H9 (cell line): ENCODE data around the gene RARS1. TPM values are rescaled to one million over a fixed set of nuclear protein-coding genes. Genes with fewer than 3 reads are reported as not detected.

ENCODE experiments used
- DNase-seq: peaks from one replicate; pipeline ENCODE4 v3.0.0-alpha.2; 2017
- H2AFZ ChIP-seq: one replicate; pipeline ENCODE4 v1.6.1; 2013; ENCODE audit warnings: mild to moderate bottlenecking, low read length, control low read depth, moderate library complexity
- H2AK5ac ChIP-seq: 2 replicates; pipeline ENCODE4 v1.6.1; 2013; ENCODE audit warnings: low read length, control low read depth, mixed read lengths; ENCODE audit not compliant: insufficient read length
- H2BK120ac ChIP-seq: one replicate; pipeline ENCODE4 v1.6.1; 2013; ENCODE audit warnings: low read depth, mild to moderate bottlenecking, low read length, control low read depth, inconsistent platforms; ENCODE audit not compliant: poor library complexity, severe bottlenecking
- H2BK12ac ChIP-seq: 2 replicates; pipeline ENCODE4 v1.6.1; 2013; ENCODE audit warnings: low read length, control low read depth, mixed read lengths, low read depth; ENCODE audit not compliant: insufficient read length
- H2BK15ac ChIP-seq: 2 replicates; pipeline ENCODE4 v1.6.1; 2013; ENCODE audit warnings: low read depth, low read length, control low read depth
- H2BK20ac ChIP-seq: one replicate; pipeline ENCODE4 v1.6.1; 2013; ENCODE audit warnings: low read depth, mild to moderate bottlenecking, low read length, control low read depth, inconsistent platforms; ENCODE audit not compliant: poor library complexity, severe bottlenecking
- H2BK5ac ChIP-seq: 2 replicates; pipeline ENCODE4 v1.6.1; 2013; ENCODE audit warnings: low read length, control low read depth, mixed read lengths; ENCODE audit not compliant: insufficient read length
- H3K14ac ChIP-seq: 2 replicates; pipeline ENCODE4 v1.6.1; 2013; ENCODE audit warnings: low read length, control low read depth; ENCODE audit not compliant: insufficient read depth
- H3K18ac ChIP-seq: 2 replicates; pipeline ENCODE4 v1.6.1; 2013; ENCODE audit warnings: low read depth, mild to moderate bottlenecking, mixed read lengths, low read length, control low read depth; ENCODE audit not compliant: insufficient read length
- H3K23ac ChIP-seq: 2 replicates; pipeline ENCODE4 v1.6.1; 2013; ENCODE audit warnings: low read length, control low read depth, mixed read lengths, low read depth; ENCODE audit not compliant: insufficient read length
- H3K23me2 ChIP-seq: 2 replicates; pipeline ENCODE4 v1.6.1; 2013; ENCODE audit warnings: low read depth, mild to moderate bottlenecking, mixed read lengths, low read length, control low read depth; ENCODE audit not compliant: insufficient read length, poor library complexity, severe bottlenecking
- H3K27ac ChIP-seq: 2 replicates; pipeline ENCODE4 v1.5.1; 2013; ENCODE audit warnings: low read length, control low read depth, mixed read lengths, low read depth; ENCODE audit not compliant: insufficient read length
- H3K27me3 ChIP-seq: 2 replicates; pipeline ENCODE4 v1.6.1; 2013; ENCODE audit warnings: low read length, control low read depth, inconsistent platforms; ENCODE audit not compliant: insufficient read depth
- H3K4ac ChIP-seq: 2 replicates; pipeline ENCODE4 v1.6.1; 2013; ENCODE audit warnings: low read depth, mild to moderate bottlenecking, control low read depth, inconsistent platforms, low read length, moderate library complexity
- H3K4me1 ChIP-seq: 2 replicates; pipeline ENCODE4 v1.6.1; 2013; ENCODE audit warnings: low read length, control low read depth, inconsistent platforms; ENCODE audit not compliant: insufficient read depth
- H3K4me2 ChIP-seq: 2 replicates; pipeline ENCODE4 v1.6.1; 2013; ENCODE audit warnings: low read length, control low read depth, mixed read lengths; ENCODE audit not compliant: insufficient read length, insufficient read depth
- H3K56ac ChIP-seq: 2 replicates; pipeline ENCODE4 v1.6.1; 2013; ENCODE audit warnings: low read depth, mild to moderate bottlenecking, mixed read lengths, low read length, control low read depth; ENCODE audit not compliant: insufficient read length
- H3K79me1 ChIP-seq: 2 replicates; pipeline ENCODE4 v1.6.1; 2013; ENCODE audit warnings: low read depth, mild to moderate bottlenecking, moderate library complexity, low read length, control low read depth, inconsistent platforms; ENCODE audit not compliant: insufficient read depth, poor library complexity, severe bottlenecking
- H3K79me2 ChIP-seq: 2 replicates; pipeline ENCODE4 v1.6.1; 2013; ENCODE audit warnings: low read length, control low read depth, inconsistent platforms; ENCODE audit not compliant: insufficient read depth
- H3K9ac ChIP-seq: 2 replicates; pipeline ENCODE4 v1.6.1; 2013; ENCODE audit warnings: low read length, control low read depth, mixed read lengths; ENCODE audit not compliant: insufficient read length; ENCODE audit errors: extremely low read depth
- H3K9me3 ChIP-seq: one replicate; pipeline ENCODE4 v1.6.1; 2013; ENCODE audit warnings: low read depth, low read length, inconsistent platforms; ENCODE audit not compliant: control insufficient read depth
- H3T11ph ChIP-seq: one replicate; pipeline ENCODE4 v1.6.1; 2013; ENCODE audit warnings: mild to moderate bottlenecking, low read length, control low read depth, inconsistent platforms
- H4K20me1 ChIP-seq: one replicate; pipeline ENCODE4 v1.6.1; 2013; ENCODE audit not compliant: control insufficient read depth, insufficient read length, insufficient read depth
- H4K5ac ChIP-seq: 2 replicates; pipeline ENCODE4 v1.6.1; 2013; ENCODE audit warnings: low read depth, mild to moderate bottlenecking, mixed read lengths, low read length, control low read depth; ENCODE audit not compliant: insufficient read length
- H4K8ac ChIP-seq: replicated peaks from 2 replicates; pipeline ENCODE4 v1.6.1; 2013; ENCODE audit warnings: low read length, control low read depth, mixed read lengths, low read depth; ENCODE audit not compliant: insufficient read length
- H4K91ac ChIP-seq: 2 replicates; pipeline ENCODE4 v1.6.1; 2013; ENCODE audit warnings: low read depth, mild to moderate bottlenecking, moderate library complexity, mixed read lengths, low read length, control low read depth; ENCODE audit not compliant: insufficient read length
- H3K27ac Mint-ChIP-seq, 3 experiments: 2 replicates in 2 of 3; 3 replicates in 1 of 3; pipeline ENCODE4 v1.8.0; 2020 to 2021; ENCODE audit warnings: mixed read lengths in 3 of 3, mild to moderate bottlenecking in 1 of 3, moderate library complexity in 1 of 3
- H3K27me3 Mint-ChIP-seq: 2 replicates; pipeline ENCODE4 v1.8.0; 2021; ENCODE audit warnings: low read depth, mild to moderate bottlenecking, moderate library complexity, mixed read lengths
- H3K36me3 Mint-ChIP-seq, 3 experiments: 2 replicates in 2 of 3; 3 replicates in 1 of 3; pipeline ENCODE4 v1.8.0; 2020 to 2021; ENCODE audit warnings: low read depth in 3 of 3, mixed read lengths in 3 of 3; ENCODE audit not compliant: insufficient read depth in 1 of 3
- H3K4me1 Mint-ChIP-seq, 2 experiments: 2 replicates each; pipeline ENCODE4 v1.8.0; 2020; ENCODE audit warnings: mixed read lengths in 2 of 2
- H3K4me3 Mint-ChIP-seq, 2 experiments: 2 replicates in 1 of 2; 3 replicates in 1 of 2; pipeline ENCODE4 v1.8.0; 2020 to 2021; ENCODE audit warnings: mild to moderate bottlenecking in 2 of 2, mixed read lengths in 2 of 2, moderate library complexity in 1 of 2
- H3K9me3 Mint-ChIP-seq, 2 experiments: 2 replicates in 1 of 2; 3 replicates in 1 of 2; pipeline ENCODE4 v1.8.0; 2020; ENCODE audit warnings: mild to moderate bottlenecking in 2 of 2, mixed read lengths in 2 of 2, moderate library complexity in 1 of 2
- CTCF ChIP-seq: fragments of 200-600 bp; sonication (generic); conservative IDR thresholded peaks from 3 replicates; pipeline ENCODE4 v1.8.0; 2021; ENCODE audit warnings: antibody characterized with exemption, mild to moderate bottlenecking
- WGBS: extraction: QIAGEN DNeasy Blood & Tissue Kit; methylation state at CpG from one replicate; pipeline ENCODE4 v1.1.7; 2013; ENCODE audit warnings: missing lambda C conversion rate, low lambda C conversion rate, mixed read lengths; ENCODE audit not compliant: insufficient read length; ENCODE audit errors: extremely low coverage; 5-methylcytosine and 5-hydroxymethylcytosine counted together
- total RNA-seq: library from RNA; stranded (reverse); gene quantifications from 2 replicates; pipeline ENCODE4 v1.2.1, GENCODE V29; 2021

RARS1 gene
- total RNA-seq, 1 experiment from 2014 or later, result 108 TPM

DNA sequence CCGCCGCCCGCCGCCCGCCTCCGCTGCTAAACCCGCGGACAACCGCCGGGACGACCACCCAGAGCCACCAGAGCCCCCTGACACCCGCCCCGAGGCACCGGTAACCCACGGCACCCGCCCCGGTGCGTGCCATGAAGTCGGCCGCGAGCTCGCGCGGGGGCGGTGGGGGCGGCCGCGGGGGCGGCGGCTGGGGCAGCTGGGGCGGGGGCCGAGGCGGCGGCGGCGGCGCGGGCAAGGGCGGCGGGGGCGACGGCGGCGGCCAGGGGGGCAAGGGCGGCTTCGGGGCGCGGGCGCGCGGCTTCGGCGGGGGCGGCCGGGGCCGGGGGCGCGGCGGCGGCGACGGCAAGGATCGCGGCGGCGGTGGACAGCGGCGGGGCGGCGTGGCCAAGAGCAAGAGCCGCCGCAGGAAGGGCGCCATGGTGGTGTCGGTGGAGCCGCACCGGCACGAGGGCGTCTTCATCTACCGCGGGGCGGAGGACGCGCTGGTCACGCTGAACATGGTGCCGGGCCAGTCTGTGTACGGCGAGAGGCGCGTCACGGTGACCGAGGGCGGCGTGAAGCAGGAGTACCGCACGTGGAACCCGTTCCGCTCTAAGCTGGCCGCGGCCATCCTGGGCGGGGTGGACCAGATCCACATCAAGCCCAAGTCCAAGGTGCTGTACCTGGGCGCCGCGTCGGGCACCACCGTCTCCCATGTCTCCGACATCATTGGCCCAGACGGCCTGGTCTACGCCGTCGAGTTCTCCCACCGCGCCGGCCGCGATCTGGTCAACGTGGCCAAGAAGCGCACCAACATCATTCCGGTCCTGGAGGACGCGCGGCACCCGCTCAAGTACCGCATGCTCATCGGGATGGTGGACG, 43.3 kb downstream of the RARS1 start:
- peaks cover 0 to 7% (median 2%) of the 10 kb centered on the region in 3 experiments; a peak in 2 of 7 replicates for H3K36me3 Mint-ChIP-seq
- no peaks in the 10 kb centered on the region for H3K9me3 ChIP-seq
- H3K27ac Mint-ChIP-seq, result no peak overlapping the region

More for the DNA sequence above, 43.3 kb downstream of the RARS1 start:
- H3K23ac ChIP-seq, result no peak overlapping the region
- no peak overlapping the region for H4K8ac ChIP-seq
- H2BK5ac ChIP-seq, result no peak overlapping the region
- no peak overlapping the region for H3K56ac ChIP-seq
- peaks cover 7% of the 10 kb centered on the region; the same call in 1 of the 2 replicates for H3K27me3 ChIP-seq
- no peak overlapping the region for H4K91ac ChIP-seq
- no peak overlapping the region for H2AFZ ChIP-seq
- H3K4me1 ChIP-seq, result peaks cover 5% of the 10 kb centered on the region
- H2AK5ac ChIP-seq, result no peak overlapping the region
- H3K79me2 ChIP-seq, result no peaks in the 10 kb centered on the region
- Mint-ChIP-seq H3K9me3 (peaks cover 3 to 8% of the 10 kb centered on the region in 2 experiments; a peak in 2 of 5 replicates), H3K4me3 (peak overlapping the region; percentile 73 to 86), H3K4me1 (peaks cover 19 to 29% of the 10 kb centered on the region in 2 experiments), H3K27me3 (peaks cover 34% of the 10 kb centered on the region)
- no CpG with 5 or more reads among the region's 125 CpGs for WGBS
- H3K23me2 ChIP-seq, result peaks cover 4% of the 10 kb centered on the region
- no peaks in the 10 kb centered on the region for H4K20me1 ChIP-seq
- H3T11ph ChIP-seq, result no peak overlapping the region
- H3K4ac ChIP-seq, result no peak overlapping the region
- H2BK15ac ChIP-seq, result no peak overlapping the region
- H3K4me2 ChIP-seq, result peak overlapping the region; percentile 76
- no peak for TF ChIP-seq CTCF
- peak overlapping the region; percentile 74; the same call in 1 of the 2 replicates for H3K14ac ChIP-seq
- H2BK120ac ChIP-seq, result no peak overlapping the region
- H3K18ac ChIP-seq, result peak overlapping the region; percentile 72
- H2BK12ac ChIP-seq, result no peak overlapping the region
- H3K9ac ChIP-seq, result no peak overlapping the region
- no peak overlapping the region for H4K5ac ChIP-seq
- H2BK20ac ChIP-seq, result no peak overlapping the region
- H3K27ac ChIP-seq, result no peak overlapping the region
- no peaks in the 10 kb centered on the region for H3K79me1 ChIP-seq
- DNase-seq, result peak; percentile 43
